A204.1 (cell line): Measurements from ENCODE around the gene SKI.

ENCODE experiments used
- FAIRE-seq: peaks from 2 replicates; lab custom pipeline; 2012; peaks lifted over from hg19 to GRCh38; lab: Jason Lieb, UNC

Gene SKI

GRCh38 chr1:2228157-2228594, at the start of gene SKI:
SKI (plus strand) TSS chr1:2228319; CDS start chr1:2228767, 448 bp downstream.
- FAIRE-seq: no peak

- no peak for FAIRE-seq
These were observed 49.2 kb upstream of the SKI start for GRCh38 chr1:2178875-2179274.

- no peak for FAIRE-seq
These were observed 48.7 kb upstream of the SKI start for GRCh38 chr1:2179283-2180013.

- FAIRE-seq: no peak
These were observed 47.5 kb upstream of the SKI start for GRCh38 chr1:2180297-2181245.

- no peak for FAIRE-seq
These were observed 46.8 kb upstream of the SKI start for GRCh38 chr1:2181271-2181670.

GRCh38 chr1:2181752-2182151, 46.4 kb upstream of the SKI start:
- FAIRE-seq: no peak

GRCh38 chr1:2182376-2182775, 45.7 kb upstream of the SKI start:
- FAIRE-seq: no peak

- FAIRE-seq: no peak
These were observed 44.2 kb upstream of the SKI start for GRCh38 chr1:2183937-2184334.

- FAIRE-seq: no peak
These were observed 43.6 kb upstream of the SKI start for GRCh38 chr1:2184531-2184930.

- no peak for FAIRE-seq
These were observed 43.2 kb upstream of the SKI start for GRCh38 chr1:2184934-2185333.

- FAIRE-seq: no peak
These were observed 42.0 kb upstream of the SKI start for GRCh38 chr1:2185880-2186855.

- FAIRE-seq: no peak
These were observed 41.2 kb upstream of the SKI start for GRCh38 chr1:2186901-2187300.

- no peak for FAIRE-seq
These were observed 40.5 kb upstream of the SKI start for GRCh38 chr1:2187619-2188018.

GRCh38 chr1:2188336-2188735, 39.8 kb upstream of the SKI start:
- no peak for FAIRE-seq

- FAIRE-seq: no peak
These were observed 38.4 kb upstream of the SKI start for GRCh38 chr1:2189459-2190425.

- FAIRE-seq: no peak
These were observed 37.6 kb upstream of the SKI start for GRCh38 chr1:2190491-2190976.

GRCh38 chr1:2192031-2192995, 35.8 kb upstream of the SKI start:
- no peak for FAIRE-seq

GRCh38 chr1:2193514-2194281, 34.4 kb upstream of the SKI start:
- FAIRE-seq: no peak
